ENCODE data around the gene ECI2. TPM values are rescaled to one million over a fixed set of nuclear protein-coding genes. Genes with fewer than 3 reads are reported as not detected.

The ECI2 gene
- total RNA-seq, 1 experiment from 2014 or later: 19.7 TPM

DNA sequence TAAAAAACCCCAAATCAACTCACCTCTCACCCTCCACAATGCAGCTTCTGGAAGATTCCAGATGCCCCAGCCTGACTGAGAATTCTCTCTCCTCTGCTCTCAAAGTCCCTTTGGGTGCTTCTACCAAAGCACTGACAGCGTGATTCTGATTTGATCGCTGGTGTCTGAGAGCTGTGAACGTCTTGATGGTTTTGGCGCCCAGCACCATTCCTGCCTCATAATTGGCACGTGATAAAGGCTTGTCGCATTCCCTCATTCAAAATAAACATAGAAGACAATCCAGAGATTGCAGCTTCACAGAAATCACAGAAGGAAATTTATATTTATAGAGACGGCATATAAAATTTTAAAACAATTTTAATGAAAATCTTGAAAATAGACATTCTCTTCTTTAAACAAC lies 24.1 kb upstream of the ECI2 start:
- intact Hi-C loops (cut with micrococcal nuclease; ENCODE audit: unreplicated experiment): loop anchor here (10.0 kb wide), 1 partner anchor 415 kb away; no protein-coding TSS in a partner anchor
- no peak overlapping the region for H3K27ac Mint-ChIP-seq (ENCODE audit: unreplicated experiment)
- H3K4me3 Mint-ChIP-seq (ENCODE audit: low read depth, unreplicated experiment): no peak overlapping the region
- no peaks in the 10 kb centered on the region for H3K36me3 Mint-ChIP-seq (ENCODE audit: insufficient read depth, unreplicated experiment)
- H3K9me3 Mint-ChIP-seq (ENCODE audit: low read depth, unreplicated experiment): no peaks in the 10 kb centered on the region
- no peak for DNase-seq
- peaks cover 26% of the 10 kb centered on the region for H3K27me3 Mint-ChIP-seq (ENCODE audit: unreplicated experiment)
- H3K4me1 Mint-ChIP-seq (ENCODE audit: low read depth, unreplicated experiment): no peaks in the 10 kb centered on the region
- TF ChIP-seq, protein P1, sequence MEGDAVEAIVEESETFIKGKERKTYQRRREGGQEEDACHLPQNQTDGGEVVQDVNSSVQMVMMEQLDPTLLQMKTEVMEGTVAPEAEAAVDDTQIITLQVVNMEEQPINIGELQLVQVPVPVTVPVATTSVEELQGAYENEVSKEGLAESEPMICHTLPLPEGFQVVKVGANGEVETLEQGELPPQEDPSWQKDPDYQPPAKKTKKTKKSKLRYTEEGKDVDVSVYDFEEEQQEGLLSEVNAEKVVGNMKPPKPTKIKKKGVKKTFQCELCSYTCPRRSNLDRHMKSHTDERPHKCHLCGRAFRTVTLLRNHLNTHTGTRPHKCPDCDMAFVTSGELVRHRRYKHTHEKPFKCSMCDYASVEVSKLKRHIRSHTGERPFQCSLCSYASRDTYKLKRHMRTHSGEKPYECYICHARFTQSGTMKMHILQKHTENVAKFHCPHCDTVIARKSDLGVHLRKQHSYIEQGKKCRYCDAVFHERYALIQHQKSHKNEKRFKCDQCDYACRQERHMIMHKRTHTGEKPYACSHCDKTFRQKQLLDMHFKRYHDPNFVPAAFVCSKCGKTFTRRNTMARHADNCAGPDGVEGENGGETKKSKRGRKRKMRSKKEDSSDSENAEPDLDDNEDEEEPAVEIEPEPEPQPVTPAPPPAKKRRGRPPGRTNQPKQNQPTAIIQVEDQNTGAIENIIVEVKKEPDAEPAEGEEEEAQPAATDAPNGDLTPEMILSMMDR (IDR thresholded peaks at IDR 0.05; ENCODE audit: unreplicated experiment): no peak
- no TSS peak for BruUV-seq (replicated peaks)
- CTCF ChIA-PET: no interaction called here

DNA sequence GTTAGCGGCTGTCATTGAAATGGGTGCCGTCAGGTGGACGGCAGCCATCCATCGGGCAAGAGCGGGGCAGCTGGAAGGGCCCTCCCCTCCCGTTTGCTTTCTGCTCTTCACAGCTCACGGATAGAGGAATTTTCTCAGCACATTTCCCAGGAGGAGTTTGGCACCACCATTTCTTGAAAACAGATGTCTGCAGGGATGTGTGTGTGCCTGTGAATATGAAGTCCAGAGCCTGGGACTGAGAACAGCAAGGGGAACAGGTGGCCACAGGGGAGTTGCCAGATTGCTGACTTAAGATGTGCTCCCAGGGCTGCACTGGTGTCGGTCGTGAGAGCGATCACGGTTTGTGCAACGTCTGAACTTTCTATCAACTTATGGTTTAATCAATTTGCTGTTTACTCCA lies 22.1 kb upstream of the ECI2 start:
- intact Hi-C loops (cut with micrococcal nuclease; ENCODE audit: unreplicated experiment): loop anchor here (10.0 kb wide), 1 partner anchor 413 kb away; no protein-coding TSS in a partner anchor
- Mint-ChIP-seq H3K4me3 (ENCODE audit: low read depth, unreplicated experiment) (no peak overlapping the region), H3K36me3 (ENCODE audit: insufficient read depth, unreplicated experiment) (no peaks in the 10 kb centered on the region), H3K4me1 (ENCODE audit: low read depth, unreplicated experiment) (no peaks in the 10 kb centered on the region), H3K27ac (ENCODE audit: unreplicated experiment) (no peak overlapping the region), H3K27me3 (ENCODE audit: unreplicated experiment) (peaks cover 26% of the 10 kb centered on the region), H3K9me3 (ENCODE audit: low read depth, unreplicated experiment) (no peaks in the 10 kb centered on the region)
- BruUV-seq (replicated peaks): no TSS peak
- DNase-seq: no peak
- CTCF ChIA-PET: no interaction called here
- TF ChIP-seq, protein P1 (IDR thresholded peaks at IDR 0.05; ENCODE audit: unreplicated experiment): no peak

DNA sequence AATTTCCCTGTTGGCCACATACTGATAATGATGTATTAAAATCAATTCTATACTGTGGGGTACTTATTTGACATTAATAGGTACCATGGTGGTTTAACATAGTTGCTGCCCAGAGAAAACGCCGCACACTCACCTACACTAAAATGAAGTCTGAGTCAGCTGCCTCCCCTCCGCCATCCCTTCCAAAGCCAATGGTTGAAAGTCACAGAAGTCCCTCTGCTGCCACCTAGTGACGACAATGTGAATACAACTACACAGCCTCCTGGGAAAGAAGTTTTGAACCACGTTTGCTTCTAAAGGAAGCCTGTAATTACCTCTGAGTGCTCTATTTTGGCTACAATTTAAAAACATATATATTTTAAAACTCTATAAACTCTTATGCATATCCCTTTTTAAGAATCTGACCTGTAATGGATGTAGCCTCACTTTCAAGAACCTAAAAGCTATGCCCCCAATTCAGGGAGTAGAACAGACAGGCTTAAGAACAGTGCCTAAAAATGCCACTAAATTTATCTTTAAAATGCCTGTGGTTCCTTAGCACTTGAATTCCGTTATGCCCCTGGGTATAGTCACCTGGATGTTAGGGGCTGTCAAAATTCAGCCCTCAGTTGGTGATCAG lies 20.6 kb upstream of the ECI2 start:
- Mint-ChIP-seq H3K9me3 (ENCODE audit: low read depth, unreplicated experiment) (no peaks in the 10 kb centered on the region), H3K36me3 (ENCODE audit: insufficient read depth, unreplicated experiment) (no peaks in the 10 kb centered on the region), H3K4me1 (ENCODE audit: low read depth, unreplicated experiment) (no peaks in the 10 kb centered on the region), H3K27ac (ENCODE audit: unreplicated experiment) (no peak overlapping the region), H3K27me3 (ENCODE audit: unreplicated experiment) (peaks cover 26% of the 10 kb centered on the region), H3K4me3 (ENCODE audit: low read depth, unreplicated experiment) (no peak overlapping the region)
- DNase-seq: peak; percentile 75
- CTCF ChIA-PET: interaction anchor here (0.6 to 1.3 kb wide), 4 partner anchors 30 to 138 kb away, joined by 4 to 5 read pairs (median 4); no protein-coding TSS in a partner anchor
- TF ChIP-seq, protein P1 (IDR thresholded peaks at IDR 0.05; ENCODE audit: unreplicated experiment): no peak
- BruUV-seq (replicated peaks): no TSS peak
- intact Hi-C loops (cut with micrococcal nuclease; ENCODE audit: unreplicated experiment): loop anchor here (1.0 to 10.0 kb wide), 2 partner anchors 101 to 411 kb away; no protein-coding TSS in a partner anchor

- intact Hi-C loops (cut with micrococcal nuclease; ENCODE audit: unreplicated experiment): loop anchor here (10.0 kb wide), 1 partner anchor 409 kb away; no protein-coding TSS in a partner anchor
- H3K4me3 Mint-ChIP-seq (ENCODE audit: low read depth, unreplicated experiment): no peak overlapping the region
- CTCF ChIA-PET: no interaction called here
- peaks cover 23% of the 10 kb centered on the region for H3K27me3 Mint-ChIP-seq (ENCODE audit: unreplicated experiment)
- no peak for DNase-seq
- TF ChIP-seq, protein P1 (IDR thresholded peaks at IDR 0.05; ENCODE audit: unreplicated experiment): no peak
- H3K4me1 Mint-ChIP-seq (ENCODE audit: low read depth, unreplicated experiment): no peaks in the 10 kb centered on the region
- no TSS peak for BruUV-seq (replicated peaks)
- no peak overlapping the region for H3K27ac Mint-ChIP-seq (ENCODE audit: unreplicated experiment)
- H3K9me3 Mint-ChIP-seq (ENCODE audit: low read depth, unreplicated experiment): no peaks in the 10 kb centered on the region
- no peaks in the 10 kb centered on the region for H3K36me3 Mint-ChIP-seq (ENCODE audit: insufficient read depth, unreplicated experiment)
Observed at GRCh38 chr6:4153514-4153985, 18.2 kb upstream of the ECI2 start.
